EH (cell line): ENCODE results near the gene RCHY1.
A peak's percentile ranks its signal among the peaks of the same experiment; 100 is the strongest.
"Not testable (repeated sequence)": the region's sequence is repeated elsewhere in the genome, so short reads cannot be mapped to it uniquely, and the experiment has no call there.

Experiments used
- DNase-seq: peaks from one replicate; pipeline ENCODE4 v3.0.0-alpha.2; 2015; ENCODE audit warnings: low read depth

Gene RCHY1

GRCh38 chr4:75514949-75515612 is 878 bp upstream of the RCHY1 start:
- DNase-seq = no peak

GRCh38 chr4:75513526-75514130 is 575 bp downstream of the RCHY1 start:
- DNase-seq = peak; percentile 18

- DNase-seq = peak; percentile 63
Observed at GRCh38 chr4:75512386-75513211, 1.6 kb downstream of the RCHY1 start.

GRCh38 chr4:75511841-75512240 is 2.4 kb downstream of the RCHY1 start:
- DNase-seq = no peak

GRCh38 chr4:75509592-75509991 is 4.6 kb downstream of the RCHY1 start:
- not testable (repeated sequence) for DNase-seq

- no peak for DNase-seq
Observed at GRCh38 chr4:75505630-75506029, 8.6 kb downstream of the RCHY1 start.

GRCh38 chr4:75502671-75503070 is 11.5 kb downstream of the RCHY1 start:
- no peak for DNase-seq

- DNase-seq = no peak
Observed at GRCh38 chr4:75499900-75500299, 14.3 kb downstream of the RCHY1 start.

- no peak for DNase-seq
Observed at GRCh38 chr4:75498041-75498440, 16.2 kb downstream of the RCHY1 start.

- DNase-seq = peak; percentile 15
Observed at GRCh38 chr4:75497133-75497532, 17.1 kb downstream of the RCHY1 start.

GRCh38 chr4:75496406-75496805 is 17.8 kb downstream of the RCHY1 start:
- no peak for DNase-seq

GRCh38 chr4:75495476-75495875 is 18.7 kb downstream of the RCHY1 start:
- no peak for DNase-seq

GRCh38 chr4:75494563-75494962 is 19.6 kb downstream of the RCHY1 start:
- DNase-seq = peak; percentile 79

GRCh38 chr4:75490155-75490554 is 24.0 kb downstream of the RCHY1 start:
- peak; percentile 45 for DNase-seq

- DNase-seq = no peak
Observed at GRCh38 chr4:75484190-75484589, 30.0 kb downstream of the RCHY1 start.

- no peak for DNase-seq
Observed at GRCh38 chr4:75477201-75477600, 37.0 kb downstream of the RCHY1 start.

- no peak for DNase-seq
Observed at GRCh38 chr4:75470738-75471137, 43.5 kb downstream of the RCHY1 start.

- DNase-seq = no peak
Observed at GRCh38 chr4:75469896-75470295, 44.3 kb downstream of the RCHY1 start.

- DNase-seq = no peak
Observed at GRCh38 chr4:75457365-75457764, 56.8 kb downstream of the RCHY1 start.

- DNase-seq = no peak
Observed at GRCh38 chr4:75434105-75434504, 80.1 kb downstream of the RCHY1 start.

GRCh38 chr4:75432683-75433082 is 81.5 kb downstream of the RCHY1 start:
- DNase-seq = peak; percentile 24

GRCh38 chr4:75429208-75429607 is 85.0 kb downstream of the RCHY1 start:
- no peak for DNase-seq
